ENCODE data around the gene MYCN. TPM values are rescaled to one million over a fixed set of nuclear protein-coding genes. Genes with fewer than 3 reads are reported as not detected.
A peak's percentile ranks its signal among the peaks of the same experiment; 100 is the strongest.
"Not testable (repeated sequence)": the region's sequence is repeated elsewhere in the genome, so short reads cannot be mapped to it uniquely, and the experiment has no call there.

MYCN gene
- total and polyA plus RNA-seq, 12 donors, result 0.24 to 2.2 (median 1.0) TPM

DNA sequence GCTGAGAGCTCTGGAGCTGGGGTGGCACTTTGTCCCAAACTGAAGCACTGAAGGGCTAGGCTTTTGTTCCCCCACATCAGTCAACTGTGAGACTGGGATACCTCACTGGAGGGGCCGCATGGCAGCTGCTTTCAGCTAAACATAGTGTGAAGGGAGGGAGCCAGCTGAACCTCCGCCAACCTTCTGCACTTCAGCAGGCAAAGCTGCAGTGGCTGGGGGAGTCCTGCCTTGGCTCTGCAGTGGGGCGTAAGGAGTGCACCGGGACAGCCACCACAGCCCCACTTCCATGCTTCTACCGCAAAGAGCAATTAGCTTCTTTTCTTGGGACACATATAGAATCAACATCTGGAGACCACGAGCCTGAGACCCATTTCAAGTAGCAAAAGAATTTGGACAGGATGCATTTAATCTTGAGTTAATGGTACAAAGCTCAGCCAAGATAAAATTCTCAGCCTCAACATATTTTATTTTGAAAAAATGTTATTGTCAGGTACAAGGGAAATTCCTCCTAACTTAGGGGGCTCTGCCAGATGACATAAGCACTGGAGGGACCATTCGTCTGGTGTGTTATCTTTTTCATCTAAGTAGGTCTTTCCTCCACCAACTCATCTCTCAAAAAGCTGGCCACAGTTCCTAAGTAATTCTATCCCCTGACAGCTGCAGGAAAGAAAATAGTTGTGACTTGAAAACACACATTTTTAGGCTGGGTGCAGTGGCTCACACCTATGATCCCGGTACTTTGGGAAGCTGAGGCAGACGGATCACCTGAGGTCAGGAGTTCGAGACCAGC lies 25.6 kb upstream of the MYCN start:
- Histone ChIP-seq H3K36me3 (replicated peaks in 1 of 2) (no peaks in the 10 kb centered on the region), H3K4me3 (no peak overlapping the region), H3K9me3 (replicated peaks in 1 of 3) (no peaks in the 10 kb centered on the region), H3K4me1 (replicated peaks in 1 of 2) (peaks cover 0 to 3% of the 10 kb centered on the region in 2 donors), H3K27ac (no peak overlapping the region), H3K27me3 (no peaks in the 10 kb centered on the region)
- intact Hi-C loops (cut with DNase I), result no loop called here
- DNase-seq, result peak in 2 of 7 donors; percentile 18 to 46
- TF ChIP-seq, protein P1, sequence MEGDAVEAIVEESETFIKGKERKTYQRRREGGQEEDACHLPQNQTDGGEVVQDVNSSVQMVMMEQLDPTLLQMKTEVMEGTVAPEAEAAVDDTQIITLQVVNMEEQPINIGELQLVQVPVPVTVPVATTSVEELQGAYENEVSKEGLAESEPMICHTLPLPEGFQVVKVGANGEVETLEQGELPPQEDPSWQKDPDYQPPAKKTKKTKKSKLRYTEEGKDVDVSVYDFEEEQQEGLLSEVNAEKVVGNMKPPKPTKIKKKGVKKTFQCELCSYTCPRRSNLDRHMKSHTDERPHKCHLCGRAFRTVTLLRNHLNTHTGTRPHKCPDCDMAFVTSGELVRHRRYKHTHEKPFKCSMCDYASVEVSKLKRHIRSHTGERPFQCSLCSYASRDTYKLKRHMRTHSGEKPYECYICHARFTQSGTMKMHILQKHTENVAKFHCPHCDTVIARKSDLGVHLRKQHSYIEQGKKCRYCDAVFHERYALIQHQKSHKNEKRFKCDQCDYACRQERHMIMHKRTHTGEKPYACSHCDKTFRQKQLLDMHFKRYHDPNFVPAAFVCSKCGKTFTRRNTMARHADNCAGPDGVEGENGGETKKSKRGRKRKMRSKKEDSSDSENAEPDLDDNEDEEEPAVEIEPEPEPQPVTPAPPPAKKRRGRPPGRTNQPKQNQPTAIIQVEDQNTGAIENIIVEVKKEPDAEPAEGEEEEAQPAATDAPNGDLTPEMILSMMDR (IDR thresholded peaks at IDR 0.05), result no peak
- no peak for TF ChIP-seq POLR2A (IDR thresholded peaks at IDR 0.05)
- 43 to 54% (median 48%) methylated on average over 7 to 10 of the region's 10 CpGs for WGBS, 4 donors

DNA sequence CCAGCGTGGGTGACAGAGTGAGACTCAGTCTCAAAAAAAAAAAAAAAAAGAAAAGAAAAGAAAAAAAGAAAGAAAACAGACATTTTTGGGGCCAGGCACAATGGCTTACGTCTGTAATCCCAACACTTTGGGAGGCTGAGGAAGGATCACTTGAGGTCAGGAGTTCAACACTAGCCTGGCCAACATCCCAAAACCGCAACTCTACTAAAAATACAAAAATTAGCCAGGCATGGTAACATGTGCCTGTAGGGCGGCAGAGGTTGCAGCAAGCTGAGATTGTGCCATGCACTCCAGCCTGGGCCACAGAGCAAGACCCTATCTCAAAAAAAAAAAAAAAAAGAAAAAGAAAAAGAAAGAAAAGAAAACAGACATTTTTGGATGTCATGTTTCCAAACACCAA lies 24.8 kb upstream of the MYCN start:
- H3K27me3 ChIP-seq; H3K9me3 ChIP-seq (replicated peaks in 1 of 3); H3K4me3 ChIP-seq; H3K27ac ChIP-seq; H3K36me3 ChIP-seq (replicated peaks in 1 of 2); H3K4me1 ChIP-seq (replicated peaks in 1 of 2); intact Hi-C loops (cut with DNase I): not testable (repeated sequence)
- peak in 1 of 7 donors; percentile 48 for DNase-seq
- 39 to 75% (median 50%) methylated on average over 3 to 4 of the region's 4 CpGs for WGBS, 4 donors

DNA sequence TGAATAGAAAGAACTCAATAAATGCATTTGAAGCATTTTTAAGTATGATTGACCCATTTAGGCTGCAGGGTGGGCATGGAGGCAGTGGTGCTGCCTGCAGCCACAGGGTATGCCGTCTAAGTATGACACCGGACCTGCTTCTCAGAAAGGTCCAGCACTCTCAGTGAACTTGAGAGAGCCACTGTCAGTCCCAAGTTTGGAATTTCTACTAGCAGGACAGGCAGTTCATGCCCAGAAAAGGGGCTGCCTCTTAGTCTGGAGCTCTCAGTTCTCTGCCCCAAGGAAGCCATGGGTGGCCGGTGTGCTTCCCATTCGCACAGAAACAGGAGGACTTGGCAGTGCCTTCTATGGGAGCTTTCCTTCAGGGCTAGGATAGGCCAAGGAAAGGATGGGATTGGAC lies 24.0 kb upstream of the MYCN start:
- no peak for TF ChIP-seq POLR2A (IDR thresholded peaks at IDR 0.05)
- TF ChIP-seq, protein P1 (IDR thresholded peaks at IDR 0.05), result no peak
- Histone ChIP-seq H3K27ac (no peak overlapping the region), H3K9me3 (replicated peaks in 1 of 3) (no peaks in the 10 kb centered on the region), H3K4me3 (no peak overlapping the region), H3K36me3 (replicated peaks in 1 of 2) (no peaks in the 10 kb centered on the region), H3K27me3 (no peaks in the 10 kb centered on the region), H3K4me1 (replicated peaks in 1 of 2) (peaks cover 0 to 3% of the 10 kb centered on the region in 2 donors)
- 96 to 100% (median 98%) methylated on average over 4 of the region's 4 CpGs for WGBS, 4 donors
- intact Hi-C loops (cut with DNase I), result no loop called here
- no peak for DNase-seq

DNA sequence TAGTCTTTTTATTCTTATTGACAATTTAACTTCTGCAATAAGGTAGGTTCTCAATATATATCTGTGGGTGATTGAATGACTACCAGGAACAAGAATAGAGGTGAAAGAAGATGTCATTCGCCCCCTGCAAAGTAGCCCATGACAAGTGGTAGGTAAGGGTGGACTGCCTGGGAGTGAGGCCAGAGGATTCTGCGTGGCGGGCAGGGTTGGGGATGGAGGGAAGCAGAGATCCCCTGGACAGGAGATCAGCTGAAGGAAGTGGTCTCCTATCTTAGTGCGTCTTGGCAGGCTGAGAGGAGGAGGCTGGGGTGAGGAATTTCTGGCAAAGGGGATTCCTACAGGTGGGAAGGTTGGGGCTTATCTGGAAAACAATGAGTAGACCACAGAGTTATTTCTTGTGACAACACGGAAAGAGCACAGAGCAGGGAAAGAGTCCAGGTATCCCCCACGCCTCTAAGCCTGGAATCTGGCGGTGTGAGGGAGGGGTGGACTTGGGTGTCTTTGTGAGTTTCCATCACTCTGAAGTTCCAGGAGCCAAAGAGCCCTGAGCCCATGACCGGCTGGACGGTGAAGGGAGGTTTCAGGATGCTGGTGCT lies 21.5 kb upstream of the MYCN start:
- Histone ChIP-seq H3K9me3 (replicated peaks in 1 of 3) (no peaks in the 10 kb centered on the region), H3K4me1 (replicated peaks in 1 of 2) (no peaks in the 10 kb centered on the region), H3K27me3 (no peaks in the 10 kb centered on the region), H3K27ac (no peak overlapping the region), H3K36me3 (replicated peaks in 1 of 2) (no peaks in the 10 kb centered on the region), H3K4me3 (no peak overlapping the region)
- intact Hi-C loops (cut with DNase I), result no loop called here
- 65 to 81% (median 79%) methylated on average over 9 of the region's 9 CpGs for WGBS, 4 donors
- no peak for TF ChIP-seq POLR2A (IDR thresholded peaks at IDR 0.05)
- TF ChIP-seq, protein P1 (IDR thresholded peaks at IDR 0.05), result no peak
- peak in 1 of 7 donors; percentile 5 for DNase-seq
